Left renal cortex interstitium (tissue), 4 donors: ENCODE measurements around the gene UIMC1. TPM values are rescaled to one million over a fixed set of nuclear protein-coding genes. Genes with fewer than 3 reads are reported as not detected.

ENCODE experiments used
- DNase-seq, 4 donors: peaks; one replicate each; pipeline ENCODE4 v3.0.0-alpha.2; 2013; ENCODE audit warnings: low read depth in 4 of 4, low spot score in 2 of 4, missing footprints in 1 of 4
- polyA plus RNA-seq, 4 donors: library from polyadenylated mRNA; unstranded; fragments of 120-200 nt; gene quantifications; one replicate each; pipeline ENCODE4 v1.2.1, GENCODE V29; 2013; ENCODE audit not compliant: insufficient read length in 4 of 4

Gene UIMC1
- polyA plus RNA-seq, 4 donors = 34.0 to 50.8 (median 42.8) TPM

GRCh38 chr5:176906126-176906525 lies 100.5 kb downstream of the UIMC1 start:
- no peak for DNase-seq

- DNase-seq = no peak
Observed at GRCh38 chr5:176904276-176904675, 102.3 kb downstream of the UIMC1 start.

- no peak for DNase-seq
Observed at GRCh38 chr5:176902911-176903664, 103.5 kb downstream of the UIMC1 start.

- DNase-seq = no peak
Observed at GRCh38 chr5:176902102-176902814, 104.3 kb downstream of the UIMC1 start.

GRCh38 chr5:176901260-176902101 lies 105.1 kb downstream of the UIMC1 start:
- no peak for DNase-seq

- no peak for DNase-seq
Observed at GRCh38 chr5:176900780-176901204, 105.8 kb downstream of the UIMC1 start.

- DNase-seq = no peak
Observed at GRCh38 chr5:176899946-176900779, 106.4 kb downstream of the UIMC1 start.

- no peak for DNase-seq
Observed at GRCh38 chr5:176899296-176899891, 107.2 kb downstream of the UIMC1 start, which contains the start of gene HK3. Gene HK3, minus strand, starts transcription at chr5:176899346. Its CDS starts 3,187 bp downstream, at chr5:176896159.

GRCh38 chr5:176897263-176897662 lies 109.3 kb downstream of the UIMC1 start:
- no peak for DNase-seq

GRCh38 chr5:176895831-176896230 lies 110.7 kb downstream of the UIMC1 start:
- no peak for DNase-seq

GRCh38 chr5:176894298-176894697 lies 112.3 kb downstream of the UIMC1 start:
- no peak for DNase-seq

GRCh38 chr5:176892663-176893062 lies 113.9 kb downstream of the UIMC1 start:
- no peak for DNase-seq

GRCh38 chr5:176891331-176891958 lies 115.1 kb downstream of the UIMC1 start:
- DNase-seq = no peak

GRCh38 chr5:176890455-176891330 lies 115.9 kb downstream of the UIMC1 start:
- DNase-seq = no peak

GRCh38 chr5:176889321-176890280 lies 117.0 kb downstream of the UIMC1 start:
- no peak for DNase-seq

GRCh38 chr5:176888865-176889165 lies 117.8 kb downstream of the UIMC1 start:
- DNase-seq = no peak
